Right renal pelvis (tissue), 4 donors: ENCODE results near the gene TREM2. TPM values are rescaled to one million over a fixed set of nuclear protein-coding genes. Genes with fewer than 3 reads are reported as not detected.

Experiments used
- DNase-seq, 4 donors: peaks; one replicate each; pipeline ENCODE4 v3.0.0-alpha.2; 2013; ENCODE audit warnings: low read depth in 4 of 4, low spot score in 3 of 4, missing footprints in 1 of 4
- polyA plus RNA-seq, 4 donors: library from polyadenylated mRNA; unstranded; fragments of 120-200 nt; gene quantifications; one replicate each; pipeline ENCODE4 v1.2.1, GENCODE V29; 2013; ENCODE audit not compliant: insufficient read length in 4 of 4

TREM2 gene
- polyA plus RNA-seq, 4 donors: 0.15 to 0.63 (median 0.42) TPM

DNA sequence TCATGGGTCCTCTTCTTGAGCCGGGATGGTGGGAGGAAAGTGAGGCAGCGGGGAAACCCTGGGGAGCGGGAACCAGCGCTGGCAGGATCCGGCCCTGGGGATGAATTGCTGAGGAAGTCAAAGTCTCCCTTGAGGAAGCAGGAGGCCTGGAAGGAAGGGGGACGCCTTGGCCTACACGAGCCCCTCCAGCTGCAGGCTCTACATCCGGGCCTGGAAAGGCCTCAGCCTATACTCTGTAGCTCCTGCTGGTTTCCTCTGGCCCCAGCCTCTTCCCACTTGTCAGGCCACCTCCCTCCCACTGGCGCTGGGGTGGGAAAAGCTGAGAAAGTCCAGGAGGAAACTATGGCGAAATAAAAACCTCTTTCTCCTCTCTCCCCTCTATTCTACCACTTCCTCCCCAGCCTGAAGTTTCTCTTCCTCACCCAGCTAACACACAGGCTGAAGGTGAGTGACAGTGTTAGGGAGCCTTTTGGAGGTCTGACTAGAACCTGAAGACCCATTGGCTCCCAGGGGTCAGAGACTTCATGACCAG lies 23.2 kb upstream of the TREM2 start:
- no peak for DNase-seq

GRCh38 chr6:41184761-41185160 lies 21.8 kb upstream of the TREM2 start:
- DNase-seq: no peak

DNA sequence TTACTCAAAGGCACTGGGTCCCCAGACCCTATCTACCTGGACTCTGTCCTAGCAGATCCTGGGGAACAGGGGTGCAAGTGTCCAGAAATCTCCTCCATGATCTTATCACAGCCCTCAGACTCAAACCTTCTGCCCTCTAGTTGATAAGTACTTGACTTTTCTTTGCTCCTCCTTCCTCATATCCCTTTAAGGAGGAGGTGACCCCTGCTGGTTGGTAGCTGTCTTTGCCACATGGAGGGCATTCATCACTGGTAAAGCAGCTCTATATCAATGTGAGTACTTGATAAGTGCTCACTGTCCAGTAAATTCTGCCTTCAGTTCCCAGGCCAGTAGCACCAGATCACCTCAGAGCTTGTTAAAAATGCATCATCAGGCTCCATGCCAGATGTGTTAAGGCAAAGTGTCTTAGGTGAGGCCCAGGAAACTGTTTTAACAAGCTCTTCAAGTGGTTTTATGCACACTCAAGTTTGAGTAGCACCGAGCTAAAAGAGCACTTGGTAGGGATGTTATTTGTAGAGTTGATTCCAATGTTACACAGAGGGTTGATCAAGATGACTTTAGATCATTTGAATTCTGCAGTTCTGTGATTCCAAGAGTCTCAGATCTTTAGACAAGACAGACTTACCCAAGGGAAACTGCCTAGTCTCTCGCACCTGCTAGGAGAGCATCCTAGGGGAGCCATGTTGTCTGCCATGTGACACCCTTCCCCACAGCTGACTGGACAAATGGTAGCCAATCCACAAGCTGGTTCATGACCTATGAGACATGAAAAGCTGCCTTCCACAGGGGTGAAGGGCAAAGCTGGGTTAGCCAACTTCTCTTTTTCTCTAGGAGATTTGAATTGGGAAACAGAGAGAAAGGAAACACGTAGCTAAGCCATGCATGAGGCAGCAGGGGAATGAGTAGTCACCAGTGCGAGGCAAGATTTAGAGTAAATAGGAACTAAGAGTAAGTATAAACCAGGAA lies 19.4 kb upstream of the TREM2 start:
- DNase-seq: peak in 1 of 4 donors; percentile 20

GRCh38 chr6:41181566-41181965 lies 18.6 kb upstream of the TREM2 start:
- no peak for DNase-seq

GRCh38 chr6:41179163-41179562 lies 16.2 kb upstream of the TREM2 start:
- DNase-seq: no peak

DNA sequence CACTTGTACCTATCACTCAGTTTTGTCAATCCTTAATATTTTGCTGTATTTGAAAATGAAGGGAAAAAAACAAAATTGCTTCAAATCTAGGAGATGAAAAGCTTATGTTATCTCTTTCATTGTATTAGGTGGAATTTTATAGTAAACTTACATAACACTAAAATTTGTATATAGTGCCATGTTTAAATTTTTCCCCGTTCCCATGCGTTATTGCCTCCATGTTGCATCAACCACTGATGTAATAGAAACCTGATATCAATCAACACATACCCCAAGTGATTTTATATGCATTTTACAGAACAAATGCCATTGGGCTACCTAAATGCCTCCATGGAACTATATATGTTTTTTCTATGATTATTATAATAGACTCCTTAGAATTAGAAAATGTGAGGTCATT lies 14.8 kb upstream of the TREM2 start:
- DNase-seq: no peak

GRCh38 chr6:41177287-41177686 lies 14.4 kb upstream of the TREM2 start:
- no peak for DNase-seq

DNA sequence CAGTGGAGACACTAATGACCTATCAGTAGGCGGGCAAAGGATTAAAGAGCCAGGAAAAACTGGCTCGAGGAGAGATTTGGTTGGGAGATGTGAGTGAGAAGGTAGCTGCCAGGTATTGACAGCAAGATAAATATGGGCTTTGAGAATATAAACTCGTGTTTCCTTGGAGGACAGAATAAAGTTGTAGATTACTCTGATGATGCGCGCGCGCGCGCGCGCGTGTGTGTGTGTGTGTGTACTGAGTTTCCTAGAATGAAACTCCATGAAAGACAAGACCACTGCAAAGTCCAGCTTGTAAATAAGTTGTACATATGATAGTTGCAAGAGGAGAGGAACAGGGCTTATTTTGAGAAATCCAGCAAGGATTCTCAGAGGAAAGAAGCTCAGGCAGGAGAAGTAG lies 13.3 kb upstream of the TREM2 start:
- DNase-seq: no peak

- no peak for DNase-seq
These were observed 12.2 kb upstream of the TREM2 start for GRCh38 chr6:41175084-41175483.

DNA sequence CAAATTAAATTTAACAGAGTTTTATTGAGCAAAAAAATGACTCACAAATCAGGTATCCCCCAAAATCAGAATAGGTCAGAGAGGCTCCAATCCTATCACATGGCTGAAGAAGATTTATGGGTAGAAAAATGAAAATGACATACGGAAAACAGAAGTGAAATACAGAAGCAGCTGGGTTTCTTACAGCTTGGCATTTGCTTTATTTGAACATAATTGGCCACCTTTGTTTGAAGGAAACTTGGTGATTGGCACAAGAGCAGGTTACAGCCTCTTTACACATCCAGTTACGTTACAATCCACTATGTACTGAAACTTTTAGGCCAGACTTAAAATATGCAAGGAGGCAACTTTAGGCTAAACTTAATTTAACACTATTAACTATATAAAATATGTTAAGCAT lies 11.7 kb upstream of the TREM2 start:
- no peak for DNase-seq

- no peak for DNase-seq
These were observed 9.0 kb upstream of the TREM2 start for GRCh38 chr6:41171908-41172307.

- no peak for DNase-seq
These were observed 7.7 kb upstream of the TREM2 start for GRCh38 chr6:41170547-41171160.

DNA sequence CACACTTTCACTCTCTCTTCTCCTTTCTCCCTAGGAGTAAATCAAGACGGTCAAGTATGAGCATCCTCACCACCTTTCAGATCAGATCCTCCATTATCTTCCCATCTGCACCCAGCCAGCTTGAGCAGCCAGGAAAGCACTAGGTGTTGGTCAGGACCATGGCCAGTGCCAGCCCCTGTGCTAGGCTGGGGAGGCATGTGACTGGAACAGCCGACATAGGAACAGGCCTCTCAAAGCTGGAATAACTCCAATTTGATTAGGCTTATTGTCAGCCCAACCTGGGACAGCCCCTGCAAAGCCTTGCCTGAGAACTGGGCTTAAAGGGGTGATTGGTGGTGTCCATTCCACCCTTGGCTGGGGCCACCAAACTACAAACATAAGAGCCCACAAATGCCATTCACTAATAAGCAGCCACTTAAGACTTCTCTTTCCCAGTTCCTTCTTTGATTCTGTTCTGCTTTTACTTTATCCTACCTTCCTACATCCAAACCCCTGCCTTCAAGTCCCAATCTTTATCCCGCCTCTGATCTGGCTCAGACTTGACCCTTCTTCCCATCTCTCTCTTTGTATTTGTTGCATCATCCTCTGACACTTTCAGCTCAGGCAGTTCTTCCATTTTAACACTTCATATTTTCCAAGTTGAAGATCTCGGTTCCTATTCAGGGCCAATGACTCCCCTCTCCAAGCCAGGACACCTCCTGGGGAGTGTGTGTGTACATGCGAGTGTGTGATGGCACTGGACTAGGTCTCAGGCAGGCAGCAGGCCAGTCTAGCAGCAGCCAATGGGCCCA lies 4.5 kb upstream of the TREM2 start:
- DNase-seq: peak in 2 of 4 donors; percentile 25 to 33

DNA sequence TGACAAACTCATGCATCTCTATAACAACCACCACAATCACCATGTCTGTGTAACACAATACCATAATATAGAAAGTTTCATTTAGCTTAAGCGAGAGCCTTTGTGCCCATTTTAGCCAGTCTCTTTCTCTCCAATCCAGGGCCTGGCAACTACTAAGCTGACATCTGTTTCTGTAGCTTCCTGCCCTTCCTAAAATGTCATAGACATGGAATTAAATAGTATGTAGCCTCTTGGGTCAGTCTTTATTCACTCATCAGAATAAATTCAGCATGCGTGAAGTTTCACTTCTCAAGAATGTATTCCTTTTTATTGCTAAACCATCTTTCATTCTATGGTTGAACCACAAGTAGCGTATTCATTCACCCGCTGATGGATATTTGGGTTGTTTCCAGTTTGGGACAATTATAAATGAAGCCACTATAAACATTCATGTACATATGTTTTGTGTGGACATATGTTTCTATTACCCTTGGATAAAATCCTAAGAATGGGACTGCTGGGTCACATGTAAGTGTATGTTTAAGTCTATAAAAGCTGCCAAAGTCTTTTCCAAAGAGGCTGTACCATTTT lies 1.7 kb upstream of the TREM2 start:
- peak in 1 of 4 donors; percentile 28 for DNase-seq

DNA sequence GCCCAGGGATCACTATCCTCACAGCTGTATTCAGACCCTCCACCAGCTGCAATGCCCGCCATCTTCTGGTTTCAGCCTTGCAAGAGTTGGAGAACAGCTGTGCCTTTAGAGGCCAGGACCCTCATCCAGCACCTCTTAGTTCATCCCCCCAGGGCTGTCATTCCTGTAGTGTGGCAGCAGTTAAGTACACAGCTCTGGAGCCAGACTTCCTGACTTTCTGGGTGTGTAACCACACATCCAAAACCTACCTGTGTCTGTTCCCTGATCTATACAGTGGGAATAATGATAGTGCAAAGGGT lies 452 bp upstream of the TREM2 start:
- no peak for DNase-seq

GRCh38 chr6:41161851-41162552 lies 914 bp downstream of the TREM2 start:
- no peak for DNase-seq

GRCh38 chr6:41161380-41161779 lies 1.5 kb downstream of the TREM2 start:
- no peak for DNase-seq

DNA sequence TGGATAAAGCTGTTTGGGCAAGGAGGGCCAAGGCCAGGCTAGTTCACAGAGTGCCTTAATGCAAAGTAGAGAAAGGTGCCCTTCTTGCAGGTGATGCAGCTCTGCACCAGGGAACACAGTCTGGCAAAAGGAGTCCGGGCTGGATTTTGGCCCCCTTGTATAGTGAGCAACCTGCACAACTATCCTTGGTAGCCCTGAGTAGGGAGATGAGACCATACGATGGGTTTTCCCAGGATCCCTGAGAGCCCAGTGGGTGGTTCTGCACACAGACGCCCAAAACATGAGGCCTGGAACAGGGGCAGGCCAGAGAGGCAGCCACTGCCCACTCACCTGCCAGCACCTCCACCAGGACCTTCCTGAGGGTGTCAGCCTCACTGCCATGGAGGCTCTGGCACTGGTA lies 2.0 kb downstream of the TREM2 start:
- DNase-seq: no peak

DNA sequence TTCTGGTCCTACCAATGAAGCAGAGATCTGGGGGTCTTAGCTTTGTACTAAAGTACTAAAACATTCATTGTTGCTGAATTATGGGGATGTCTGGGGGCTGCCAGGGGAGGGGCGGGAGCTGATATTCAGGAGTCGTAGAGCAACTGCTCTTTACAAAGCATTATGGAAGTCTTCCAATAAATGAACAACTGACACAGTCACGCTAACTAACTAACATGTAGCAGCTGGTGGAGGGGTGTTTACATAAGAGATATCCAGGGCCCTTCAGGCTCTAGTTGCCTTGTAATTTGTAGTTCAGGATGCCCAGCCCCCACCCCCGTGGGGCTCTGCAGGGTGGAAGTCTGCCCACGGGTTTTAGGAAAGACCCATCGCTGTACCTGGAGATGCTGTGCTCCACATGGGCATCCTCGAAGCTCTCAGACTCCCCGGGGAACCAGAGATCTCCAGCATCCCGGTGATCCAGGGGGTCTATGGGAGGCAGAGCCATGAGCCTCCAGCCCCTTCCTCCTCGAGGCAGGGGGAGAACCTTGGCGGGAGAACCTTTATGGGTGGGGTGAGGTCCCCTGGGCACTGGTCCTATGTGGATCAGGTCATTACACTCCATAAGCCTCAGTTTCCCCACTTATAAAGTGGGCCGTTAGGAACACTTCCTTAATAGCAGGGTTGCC lies 3.4 kb downstream of the TREM2 start:
- peak in 3 of 4 donors; percentile 40 to 57 (median 50) for DNase-seq

- DNase-seq: no peak
These were observed 5.6 kb downstream of the TREM2 start for GRCh38 chr6:41157323-41157722.
